K562 (cell line): ENCODE measurements around the gene PIGT. TPM values are rescaled to one million over a fixed set of nuclear protein-coding genes. Genes with fewer than 3 reads are reported as not detected.

Source experiments
- ESRRA ChIP-seq: fragments of 450-650 bp; IDR thresholded peaks from 2 replicates; pipeline ENCODE4 v1.6.1; 2014; ENCODE audit warnings: low read depth, mild to moderate bottlenecking, moderate library complexity, borderline replicate concordance
- NUFIP1 ChIP-seq: fragments of 450-650 bp; IDR thresholded peaks from 2 replicates; pipeline ENCODE4 v1.6.1; 2018; ENCODE audit not compliant: partially characterized antibody
- ZFPM2 ChIP-seq: fragments of 250-450 bp; sonication (Bioruptor Pico); IDR thresholded peaks from 2 replicates; pipeline ENCODE4 v1.5.1; 2022; ENCODE audit warnings: mild to moderate bottlenecking
- polyA plus RNA-seq, 8 experiments: library from polyadenylated mRNA; depleted of rRNA in 4 of 8; stranded (reverse) in 5 of 8; unstranded in 3 of 8; fragments of >200 nt; fragmentation: Nextera tagmentation in 2 of 8; fragmentation: Illumina TruSeq in 1 of 8; extraction: Ambion mirVana in 2 of 8; extraction: Trizol in 1 of 8; gene quantifications; 2 replicates each; pipeline versions ENCODE4 v1.2.1 to v1.2.3, GENCODE V29; 2011 to 2014; ENCODE audit warnings: inconsistent platforms in 1 of 8, missing spikeins in 1 of 8
- total RNA-seq, 7 experiments: library from RNA; depleted of rRNA in 6 of 7; stranded (reverse); fragments of >200 nt in 6 of 7; fragmentation: Illumina TruSeq in 2 of 7; extraction: Trizol in 2 of 7; gene quantifications; 2 replicates each; pipeline versions ENCODE4 v1.2.1 to v1.2.3, GENCODE V29; 2011 to 2021; ENCODE audit warnings: low replicate concordance in 1 of 7
- TF ChIP-seq, protein P1 (sequence below): sonication (generic); formaldehyde crosslinking; IDR thresholded peaks from 2 replicates; pipeline ENCODE4 v1.8.0; 2023; ENCODE audit warnings: missing genetic modification reagents, mild to moderate bottlenecking, borderline replicate concordance
- TF ChIP-seq, protein P2 (sequence below), 2 experiments: fragments of 450-650 bp; conservative IDR thresholded peaks; 2 replicates each; pipeline ENCODE4 v1.6.1; 2017; ENCODE audit warnings: mild to moderate bottlenecking in 2 of 2, moderate library complexity in 2 of 2
- TF ChIP-seq, protein P3 (sequence below): sonication (generic); formaldehyde crosslinking; IDR thresholded peaks from 2 replicates; pipeline ENCODE4 v1.8.0; 2022; ENCODE audit warnings: missing genetic modification reagents, mild to moderate bottlenecking, borderline replicate concordance
- TF ChIP-seq, protein P4 (sequence below): sonication (generic); formaldehyde crosslinking; IDR thresholded peaks from 2 replicates; pipeline ENCODE4 v1.8.0; 2022; ENCODE audit warnings: missing genetic modification reagents, mild to moderate bottlenecking, moderate library complexity, borderline replicate concordance

PIGT gene
- total and polyA plus RNA-seq, 9 of the 15 experiments (the other 6 are each of a cell fraction or from before 2014, with no cell fraction given) = 14.6 to 108 (median 46.9) TPM

- TF ChIP-seq, protein P1, sequence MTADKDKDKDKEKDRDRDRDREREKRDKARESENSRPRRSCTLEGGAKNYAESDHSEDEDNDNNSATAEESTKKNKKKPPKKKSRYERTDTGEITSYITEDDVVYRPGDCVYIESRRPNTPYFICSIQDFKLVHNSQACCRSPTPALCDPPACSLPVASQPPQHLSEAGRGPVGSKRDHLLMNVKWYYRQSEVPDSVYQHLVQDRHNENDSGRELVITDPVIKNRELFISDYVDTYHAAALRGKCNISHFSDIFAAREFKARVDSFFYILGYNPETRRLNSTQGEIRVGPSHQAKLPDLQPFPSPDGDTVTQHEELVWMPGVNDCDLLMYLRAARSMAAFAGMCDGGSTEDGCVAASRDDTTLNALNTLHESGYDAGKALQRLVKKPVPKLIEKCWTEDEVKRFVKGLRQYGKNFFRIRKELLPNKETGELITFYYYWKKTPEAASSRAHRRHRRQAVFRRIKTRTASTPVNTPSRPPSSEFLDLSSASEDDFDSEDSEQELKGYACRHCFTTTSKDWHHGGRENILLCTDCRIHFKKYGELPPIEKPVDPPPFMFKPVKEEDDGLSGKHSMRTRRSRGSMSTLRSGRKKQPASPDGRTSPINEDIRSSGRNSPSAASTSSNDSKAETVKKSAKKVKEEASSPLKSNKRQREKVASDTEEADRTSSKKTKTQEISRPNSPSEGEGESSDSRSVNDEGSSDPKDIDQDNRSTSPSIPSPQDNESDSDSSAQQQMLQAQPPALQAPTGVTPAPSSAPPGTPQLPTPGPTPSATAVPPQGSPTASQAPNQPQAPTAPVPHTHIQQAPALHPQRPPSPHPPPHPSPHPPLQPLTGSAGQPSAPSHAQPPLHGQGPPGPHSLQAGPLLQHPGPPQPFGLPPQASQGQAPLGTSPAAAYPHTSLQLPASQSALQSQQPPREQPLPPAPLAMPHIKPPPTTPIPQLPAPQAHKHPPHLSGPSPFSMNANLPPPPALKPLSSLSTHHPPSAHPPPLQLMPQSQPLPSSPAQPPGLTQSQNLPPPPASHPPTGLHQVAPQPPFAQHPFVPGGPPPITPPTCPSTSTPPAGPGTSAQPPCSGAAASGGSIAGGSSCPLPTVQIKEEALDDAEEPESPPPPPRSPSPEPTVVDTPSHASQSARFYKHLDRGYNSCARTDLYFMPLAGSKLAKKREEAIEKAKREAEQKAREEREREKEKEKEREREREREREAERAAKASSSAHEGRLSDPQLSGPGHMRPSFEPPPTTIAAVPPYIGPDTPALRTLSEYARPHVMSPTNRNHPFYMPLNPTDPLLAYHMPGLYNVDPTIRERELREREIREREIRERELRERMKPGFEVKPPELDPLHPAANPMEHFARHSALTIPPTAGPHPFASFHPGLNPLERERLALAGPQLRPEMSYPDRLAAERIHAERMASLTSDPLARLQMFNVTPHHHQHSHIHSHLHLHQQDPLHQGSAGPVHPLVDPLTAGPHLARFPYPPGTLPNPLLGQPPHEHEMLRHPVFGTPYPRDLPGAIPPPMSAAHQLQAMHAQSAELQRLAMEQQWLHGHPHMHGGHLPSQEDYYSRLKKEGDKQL (CRISPR knock-in tag) = no peak
- TF ChIP-seq ESRRA (peak; percentile 50; the same call in 1 of the 2 replicates), NUFIP1 (no peak), ZFPM2 (CRISPR knock-in tag) (no peak)
- TF ChIP-seq, protein P2, sequence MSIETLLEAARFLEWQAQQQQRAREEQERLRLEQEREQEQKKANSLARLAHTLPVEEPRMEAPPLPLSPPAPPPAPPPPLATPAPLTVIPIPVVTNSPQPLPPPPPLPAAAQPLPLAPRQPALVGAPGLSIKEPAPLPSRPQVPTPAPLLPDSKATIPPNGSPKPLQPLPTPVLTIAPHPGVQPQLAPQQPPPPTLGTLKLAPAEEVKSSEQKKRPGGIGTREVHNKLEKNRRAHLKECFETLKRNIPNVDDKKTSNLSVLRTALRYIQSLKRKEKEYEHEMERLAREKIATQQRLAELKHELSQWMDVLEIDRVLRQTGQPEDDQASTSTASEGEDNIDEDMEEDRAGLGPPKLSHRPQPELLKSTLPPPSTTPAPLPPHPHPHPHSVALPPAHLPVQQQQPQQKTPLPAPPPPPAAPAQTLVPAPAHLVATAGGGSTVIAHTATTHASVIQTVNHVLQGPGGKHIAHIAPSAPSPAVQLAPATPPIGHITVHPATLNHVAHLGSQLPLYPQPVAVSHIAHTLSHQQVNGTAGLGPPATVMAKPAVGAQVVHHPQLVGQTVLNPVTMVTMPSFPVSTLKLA (conservative IDR thresholded peaks at IDR 0.05) = no peak
- TF ChIP-seq, protein P3, sequence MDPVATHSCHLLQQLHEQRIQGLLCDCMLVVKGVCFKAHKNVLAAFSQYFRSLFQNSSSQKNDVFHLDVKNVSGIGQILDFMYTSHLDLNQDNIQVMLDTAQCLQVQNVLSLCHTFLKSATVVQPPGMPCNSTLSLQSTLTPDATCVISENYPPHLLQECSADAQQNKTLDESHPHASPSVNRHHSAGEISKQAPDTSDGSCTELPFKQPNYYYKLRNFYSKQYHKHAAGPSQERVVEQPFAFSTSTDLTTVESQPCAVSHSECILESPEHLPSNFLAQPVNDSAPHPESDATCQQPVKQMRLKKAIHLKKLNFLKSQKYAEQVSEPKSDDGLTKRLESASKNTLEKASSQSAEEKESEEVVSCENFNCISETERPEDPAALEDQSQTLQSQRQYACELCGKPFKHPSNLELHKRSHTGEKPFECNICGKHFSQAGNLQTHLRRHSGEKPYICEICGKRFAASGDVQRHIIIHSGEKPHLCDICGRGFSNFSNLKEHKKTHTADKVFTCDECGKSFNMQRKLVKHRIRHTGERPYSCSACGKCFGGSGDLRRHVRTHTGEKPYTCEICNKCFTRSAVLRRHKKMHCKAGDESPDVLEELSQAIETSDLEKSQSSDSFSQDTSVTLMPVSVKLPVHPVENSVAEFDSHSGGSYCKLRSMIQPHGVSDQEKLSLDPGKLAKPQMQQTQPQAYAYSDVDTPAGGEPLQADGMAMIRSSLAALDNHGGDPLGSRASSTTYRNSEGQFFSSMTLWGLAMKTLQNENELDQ = no peak
- TF ChIP-seq, protein P4, sequence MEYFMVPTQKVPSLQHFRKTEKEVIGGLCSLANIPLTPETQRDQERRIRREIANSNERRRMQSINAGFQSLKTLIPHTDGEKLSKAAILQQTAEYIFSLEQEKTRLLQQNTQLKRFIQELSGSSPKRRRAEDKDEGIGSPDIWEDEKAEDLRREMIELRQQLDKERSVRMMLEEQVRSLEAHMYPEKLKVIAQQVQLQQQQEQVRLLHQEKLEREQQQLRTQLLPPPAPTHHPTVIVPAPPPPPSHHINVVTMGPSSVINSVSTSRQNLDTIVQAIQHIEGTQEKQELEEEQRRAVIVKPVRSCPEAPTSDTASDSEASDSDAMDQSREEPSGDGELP = peak; percentile 57; the same call in 1 of the 2 replicates
Observed at GRCh38 chr20:45436732-45437485, 21.0 kb downstream of the PIGT start (continued).
